IgD-negative memory B cell (primary cell): ENCODE data around the gene TRPM8. TPM values are rescaled to one million over a fixed set of nuclear protein-coding genes. Genes with fewer than 3 reads are reported as not detected.

Experiments
- H3K27ac Mint-ChIP-seq, 3 donors: one replicate each; pipeline ENCODE4 v1.8.0; 2020 to 2022; ENCODE audit warnings: mild to moderate bottlenecking in 3 of 3, mixed read lengths in 3 of 3, moderate library complexity in 1 of 3
- H3K27me3 Mint-ChIP-seq: one replicate; pipeline ENCODE4 v1.8.0; 2021; ENCODE audit warnings: mixed read lengths
- H3K36me3 Mint-ChIP-seq: one replicate; pipeline ENCODE4 v1.8.0; 2020; ENCODE audit warnings: mild to moderate bottlenecking, mixed read lengths
- H3K4me1 Mint-ChIP-seq, 3 donors: one replicate each; pipeline ENCODE4 v1.8.0; 2020 to 2022; ENCODE audit warnings: mixed read lengths in 3 of 3, mild to moderate bottlenecking in 1 of 3
- H3K4me3 Mint-ChIP-seq, 4 donors: one replicate each; pipeline ENCODE4 v1.8.0; 2020 to 2022; ENCODE audit warnings: mild to moderate bottlenecking in 4 of 4, mixed read lengths in 4 of 4, moderate library complexity in 3 of 4
- H3K9me3 Mint-ChIP-seq, 3 donors: one replicate each; pipeline ENCODE4 v1.8.0; 2020 to 2021; ENCODE audit warnings: mixed read lengths in 3 of 3, mild to moderate bottlenecking in 1 of 3
- polyA plus RNA-seq: library from polyadenylated mRNA; unstranded; fragments of 300-500 nt; fragmentation: Illumina TruSeq; gene quantifications from one replicate; pipeline ENCODE4 v1.2.3, GENCODE V29; 2021

TRPM8 gene
- polyA plus RNA-seq, 1 donor from 2014 or later, result not detected

DNA sequence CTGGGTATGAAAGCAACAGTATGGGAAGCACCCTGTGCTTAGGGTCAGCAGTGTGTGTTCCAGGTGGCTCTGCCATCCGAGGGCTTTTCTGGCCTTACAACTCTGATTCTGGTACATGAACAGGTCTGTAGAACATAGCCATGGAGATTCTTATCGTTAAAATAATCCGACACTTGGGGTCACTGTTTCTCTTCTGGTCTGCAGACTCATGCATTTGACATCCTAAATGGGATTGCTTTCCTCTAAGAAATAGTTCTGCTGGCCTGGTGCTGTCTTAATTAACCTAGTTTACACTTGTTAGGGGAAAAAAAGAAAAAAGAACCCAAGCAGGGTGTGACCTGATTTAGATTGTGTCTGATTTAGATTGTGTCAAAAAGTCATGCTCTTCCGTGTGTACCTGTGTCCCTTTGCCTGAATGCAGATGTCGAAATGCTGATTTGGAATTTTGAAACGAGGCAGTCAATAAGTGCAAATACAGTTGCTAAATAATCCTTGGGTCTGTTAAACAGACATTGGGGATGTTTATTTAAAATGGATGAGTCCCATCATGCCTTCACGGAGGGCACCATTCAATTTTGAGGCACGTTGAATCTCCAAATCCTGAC, 59.6 kb downstream of the TRPM8 start:
- H3K27ac Mint-ChIP-seq, result no peak overlapping the region
- peaks cover 0 to 1% (median 0%) of the 10 kb centered on the region in 3 donors for H3K4me1 Mint-ChIP-seq
- H3K4me3 Mint-ChIP-seq, result no peak overlapping the region
- peaks cover 0 to 2% (median 0%) of the 10 kb centered on the region in 3 donors for H3K9me3 Mint-ChIP-seq
- peaks cover 20% of the 10 kb centered on the region for H3K27me3 Mint-ChIP-seq
- H3K36me3 Mint-ChIP-seq, result peaks cover 3% of the 10 kb centered on the region

- Mint-ChIP-seq H3K27ac (no peak overlapping the region), H3K4me1 (peaks cover 0 to 1% (median 0%) of the 10 kb centered on the region in 3 donors), H3K4me3 (no peak overlapping the region), H3K27me3 (peaks cover 20% of the 10 kb centered on the region), H3K36me3 (peaks cover 3% of the 10 kb centered on the region), H3K9me3 (peaks cover 0 to 2% (median 0%) of the 10 kb centered on the region in 3 donors)
These were observed 60.2 kb downstream of the TRPM8 start for GRCh38 chr2:233977296-233977837.

DNA sequence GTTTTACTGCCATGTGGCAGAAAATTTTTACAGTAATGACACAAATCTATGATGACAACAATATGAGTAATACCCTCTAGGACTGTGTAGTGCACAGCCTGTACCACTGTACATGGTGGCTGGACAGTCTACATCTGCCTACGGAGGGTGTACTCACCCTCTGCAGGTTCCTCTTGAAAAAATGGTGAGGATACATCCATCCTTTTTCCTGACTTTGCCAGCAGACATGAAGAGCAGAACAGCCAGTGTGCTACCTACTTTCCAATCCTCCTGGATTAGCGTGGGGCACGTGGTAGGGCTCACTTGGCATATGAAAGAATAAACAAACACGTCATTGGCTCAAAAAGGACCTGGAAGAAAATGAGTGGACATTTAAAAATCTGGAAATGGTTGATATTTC, 62.6 kb downstream of the TRPM8 start:
- Mint-ChIP-seq H3K27me3 (peaks cover 16% of the 10 kb centered on the region), H3K9me3 (peaks cover 0 to 2% (median 0%) of the 10 kb centered on the region in 3 donors), H3K27ac (no peak overlapping the region), H3K36me3 (peaks cover under 1% of the 10 kb centered on the region), H3K4me3 (no peak overlapping the region), H3K4me1 (peaks cover 0 to 1% (median 0%) of the 10 kb centered on the region in 3 donors)

DNA sequence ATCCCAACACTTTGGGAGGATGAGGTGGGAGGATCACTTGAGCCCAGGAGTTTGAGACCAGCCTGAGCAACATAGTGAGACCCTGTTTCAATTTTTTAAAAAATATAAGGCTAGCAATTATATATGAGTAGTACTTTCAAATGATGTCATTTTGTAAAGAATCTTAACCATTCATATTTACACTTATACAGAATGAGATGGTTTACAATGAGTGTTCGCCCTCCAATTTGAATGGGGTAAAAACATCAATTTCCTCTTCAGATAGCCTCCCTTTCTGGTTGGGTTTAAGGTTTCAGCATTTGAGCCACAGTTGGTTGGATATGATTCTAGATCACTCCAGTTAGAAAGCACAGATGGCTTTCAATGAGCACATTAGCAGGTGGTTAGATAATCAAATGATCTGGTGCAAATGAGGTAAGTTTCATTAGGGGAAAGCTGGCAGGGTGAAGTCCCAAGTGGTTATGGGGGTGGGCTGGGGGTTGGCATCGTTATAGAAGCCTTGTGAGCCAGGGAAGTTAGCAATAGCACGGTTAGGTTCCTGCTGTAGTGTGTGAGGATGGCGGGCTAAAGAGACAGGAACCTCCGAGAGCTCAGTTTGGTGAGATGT, 63.9 kb downstream of the TRPM8 start:
- Mint-ChIP-seq H3K4me3 (no peak overlapping the region), H3K4me1 (peaks cover 0 to 1% (median 0%) of the 10 kb centered on the region in 3 donors), H3K36me3 (peaks cover 2% of the 10 kb centered on the region), H3K27me3 (peaks cover 16% of the 10 kb centered on the region), H3K27ac (no peak overlapping the region), H3K9me3 (peaks cover 0 to 2% (median 0%) of the 10 kb centered on the region in 3 donors)

DNA sequence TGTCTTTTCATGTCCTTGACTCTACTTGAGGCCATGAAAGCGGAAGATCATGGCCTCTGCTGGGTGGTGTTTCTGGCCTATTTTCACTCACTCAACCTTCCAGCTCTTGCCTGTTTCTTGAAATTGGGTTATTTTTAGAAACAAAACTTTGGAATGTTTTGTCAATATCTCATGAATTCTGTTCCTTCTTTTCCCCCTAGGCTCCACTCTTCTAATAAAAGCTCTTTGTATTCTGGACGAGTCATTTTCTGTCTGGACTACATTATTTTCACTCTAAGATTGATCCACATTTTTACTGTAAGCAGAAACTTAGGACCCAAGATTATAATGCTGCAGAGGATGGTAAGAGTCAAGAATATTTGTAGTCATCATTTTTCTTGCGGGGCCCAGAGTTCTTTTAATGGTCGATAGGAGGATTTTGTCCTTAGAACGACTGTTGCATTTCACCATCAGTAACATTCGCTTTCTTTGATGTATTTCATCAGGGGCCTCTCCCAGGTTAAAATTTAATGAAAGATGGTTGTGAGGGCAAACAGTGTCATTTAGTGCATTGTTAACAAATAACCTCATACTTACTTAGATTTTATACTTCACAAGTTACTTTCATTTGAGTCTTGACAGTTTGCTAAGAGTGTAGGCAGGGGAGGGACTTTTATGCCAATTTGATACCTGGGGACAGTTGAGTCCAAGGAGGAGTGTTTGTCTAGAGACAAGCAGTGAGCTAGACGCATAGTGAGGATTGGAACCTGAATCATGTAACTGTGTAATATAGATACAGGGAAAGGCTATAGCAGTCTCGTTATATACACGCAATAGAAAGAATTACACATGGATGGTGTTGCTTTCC, 64.6 kb downstream of the TRPM8 start:
- Mint-ChIP-seq H3K9me3 (peaks cover 0 to 2% (median 0%) of the 10 kb centered on the region in 3 donors), H3K27me3 (peaks cover 12% of the 10 kb centered on the region), H3K4me1 (peaks cover 0 to 1% (median 0%) of the 10 kb centered on the region in 3 donors), H3K36me3 (peaks cover 2% of the 10 kb centered on the region), H3K4me3 (no peak overlapping the region), H3K27ac (no peak overlapping the region)

DNA sequence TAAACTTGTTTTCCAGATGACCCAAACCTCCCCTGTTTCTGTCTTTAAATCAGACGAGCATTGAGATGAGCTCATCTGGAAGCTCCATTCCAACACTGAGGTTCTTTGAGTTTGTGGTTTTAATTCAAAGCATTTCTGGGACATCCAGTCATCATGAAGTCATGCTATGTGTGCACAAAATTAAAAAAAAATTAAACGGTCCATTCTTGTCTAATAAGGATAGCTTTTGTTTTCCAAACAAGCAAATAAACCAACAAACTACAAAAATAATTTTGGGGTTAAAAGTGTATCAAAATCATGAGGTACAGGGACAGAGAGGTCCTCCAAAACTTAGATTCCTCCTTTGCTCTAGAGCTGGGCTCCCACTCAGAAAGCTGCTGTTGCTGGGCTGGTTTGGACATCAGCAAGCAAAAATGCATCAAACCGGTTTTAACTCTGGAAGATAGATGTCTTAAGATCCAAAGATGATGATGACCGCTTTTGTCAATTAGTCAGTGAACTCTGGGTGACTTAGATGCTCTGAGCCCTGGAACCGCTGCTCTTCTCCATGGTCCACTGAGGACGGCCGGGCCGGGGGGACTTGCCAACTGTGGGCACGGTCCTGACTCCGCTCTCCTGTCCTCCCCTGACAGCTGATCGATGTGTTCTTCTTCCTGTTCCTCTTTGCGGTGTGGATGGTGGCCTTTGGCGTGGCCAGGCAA, 65.4 kb downstream of the TRPM8 start:
- peaks cover 13% of the 10 kb centered on the region for H3K27me3 Mint-ChIP-seq
- H3K27ac Mint-ChIP-seq, result no peak overlapping the region
- peaks cover 2% of the 10 kb centered on the region for H3K36me3 Mint-ChIP-seq
- H3K4me3 Mint-ChIP-seq, result no peak overlapping the region
- no peaks in the 10 kb centered on the region for H3K4me1 Mint-ChIP-seq
- peaks cover 0 to 2% (median 0%) of the 10 kb centered on the region in 3 donors for H3K9me3 Mint-ChIP-seq

DNA sequence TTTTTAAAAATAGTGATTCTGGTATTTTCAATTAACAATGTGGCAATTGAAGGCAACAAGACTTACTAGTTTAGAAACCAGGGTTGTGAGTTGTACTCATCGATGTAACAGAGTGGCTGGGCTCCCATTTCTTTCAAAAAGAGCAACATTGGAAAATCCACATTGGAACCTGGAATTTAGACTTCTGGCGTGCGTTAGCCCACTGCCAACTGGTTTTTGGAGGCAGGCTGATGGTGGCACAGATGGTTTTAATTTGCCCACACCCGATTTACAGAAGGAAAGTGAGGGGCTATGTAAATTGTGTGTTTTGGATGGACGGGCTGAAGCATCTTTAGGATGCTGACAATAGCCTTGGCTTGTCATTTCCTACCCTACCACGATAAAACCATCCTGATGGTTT, 66.3 kb downstream of the TRPM8 start:
- Mint-ChIP-seq H3K4me1 (no peaks in the 10 kb centered on the region), H3K4me3 (no peak overlapping the region), H3K36me3 (peaks cover 2% of the 10 kb centered on the region), H3K9me3 (peaks cover 0 to 7% (median 4%) of the 10 kb centered on the region in 3 donors), H3K27ac (no peak overlapping the region), H3K27me3 (peaks cover 18% of the 10 kb centered on the region)

DNA sequence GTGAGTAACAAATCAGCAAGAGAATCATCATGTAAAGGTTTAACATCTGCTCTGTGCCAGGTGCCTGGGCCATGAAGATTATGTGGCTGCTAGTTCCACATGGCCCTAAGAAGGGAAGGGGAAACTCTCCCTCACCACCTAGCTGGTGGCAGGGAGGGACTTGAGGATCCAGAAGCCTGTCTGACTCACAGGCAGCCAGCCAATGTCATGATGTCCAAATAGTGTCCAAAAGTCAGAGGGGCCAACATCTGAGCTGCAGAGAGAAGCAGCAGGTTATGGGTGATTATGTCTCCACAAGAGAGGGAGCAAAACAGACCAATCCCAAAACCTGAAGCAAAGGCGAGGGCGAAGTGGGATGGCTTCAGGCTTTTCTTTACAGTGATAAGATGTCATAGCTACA, 71.4 kb downstream of the TRPM8 start:
- H3K9me3 Mint-ChIP-seq, result peaks cover 0 to 7% (median 4%) of the 10 kb centered on the region in 3 donors
- peaks cover 6 to 13% (median 12%) of the 10 kb centered on the region in 3 donors for H3K4me1 Mint-ChIP-seq

GRCh38 chr2:233989221-233989858, 72.2 kb downstream of the TRPM8 start:
- Mint-ChIP-seq H3K9me3 (peaks cover 0 to 7% (median 4%) of the 10 kb centered on the region in 3 donors), H3K4me1 (peaks cover 6 to 13% (median 12%) of the 10 kb centered on the region in 3 donors)

More for the DNA sequence above, 71.4 kb downstream of the TRPM8 start:
- Mint-ChIP-seq H3K27me3 (peaks cover 19% of the 10 kb centered on the region), H3K27ac (no peak overlapping the region), H3K4me3 (no peak overlapping the region), H3K36me3 (peaks cover 2% of the 10 kb centered on the region)

GRCh38 chr2:233990261-233990798, 73.2 kb downstream of the TRPM8 start:
- H3K9me3 Mint-ChIP-seq, result peaks cover 0 to 7% (median 4%) of the 10 kb centered on the region in 3 donors
- no peak overlapping the region for H3K4me3 Mint-ChIP-seq
- H3K27me3 Mint-ChIP-seq, result peaks cover 19% of the 10 kb centered on the region
- no peak overlapping the region for H3K27ac Mint-ChIP-seq
- H3K4me1 Mint-ChIP-seq, result peaks cover 6 to 13% (median 12%) of the 10 kb centered on the region in 3 donors
- no peaks in the 10 kb centered on the region for H3K36me3 Mint-ChIP-seq

More at GRCh38 chr2:233989221-233989858, 72.2 kb downstream of the TRPM8 start:
- H3K36me3 Mint-ChIP-seq, result peaks cover 2% of the 10 kb centered on the region
- no peak overlapping the region for H3K27ac Mint-ChIP-seq
- peaks cover 19% of the 10 kb centered on the region for H3K27me3 Mint-ChIP-seq
- no peak overlapping the region for H3K4me3 Mint-ChIP-seq

- Mint-ChIP-seq H3K4me1 (peaks cover 8 to 13% (median 12%) of the 10 kb centered on the region in 3 donors), H3K27ac (no peak overlapping the region), H3K9me3 (peaks cover 0 to 6% (median 4%) of the 10 kb centered on the region in 3 donors), H3K4me3 (peak overlapping the region in 1 of 4 donors; percentile 62), H3K36me3 (no peaks in the 10 kb centered on the region), H3K27me3 (peaks cover 19% of the 10 kb centered on the region)
These were observed 74.0 kb downstream of the TRPM8 start for GRCh38 chr2:233991196-233991595.

- Mint-ChIP-seq H3K9me3 (peaks cover 0 to 6% (median 4%) of the 10 kb centered on the region in 3 donors), H3K4me3 (no peak overlapping the region), H3K4me1 (peaks cover 8 to 13% (median 12%) of the 10 kb centered on the region in 3 donors), H3K27ac (no peak overlapping the region), H3K36me3 (no peaks in the 10 kb centered on the region), H3K27me3 (peaks cover 16% of the 10 kb centered on the region)
These were observed 75.5 kb downstream of the TRPM8 start for GRCh38 chr2:233992513-233993217.

- Mint-ChIP-seq H3K27me3 (peaks cover 11% of the 10 kb centered on the region), H3K9me3 (no peaks in the 10 kb centered on the region)
These were observed 76.3 kb downstream of the TRPM8 start for GRCh38 chr2:233993461-233993860.

More at GRCh38 chr2:233993461-233993860, 76.3 kb downstream of the TRPM8 start:
- Mint-ChIP-seq H3K4me1 (peaks cover 8 to 13% (median 12%) of the 10 kb centered on the region in 3 donors), H3K36me3 (no peaks in the 10 kb centered on the region), H3K4me3 (peak overlapping the region in 1 of 4 donors; percentile 14), H3K27ac (no peak overlapping the region)
